Measurements from ENCODE around the gene TMEM63C. TPM values are rescaled to one million over a fixed set of nuclear protein-coding genes. Genes with fewer than 3 reads are reported as not detected.

Gene TMEM63C
- total RNA-seq, 2 donors from 2014 or later, result 0.12 to 0.84 TPM

DNA sequence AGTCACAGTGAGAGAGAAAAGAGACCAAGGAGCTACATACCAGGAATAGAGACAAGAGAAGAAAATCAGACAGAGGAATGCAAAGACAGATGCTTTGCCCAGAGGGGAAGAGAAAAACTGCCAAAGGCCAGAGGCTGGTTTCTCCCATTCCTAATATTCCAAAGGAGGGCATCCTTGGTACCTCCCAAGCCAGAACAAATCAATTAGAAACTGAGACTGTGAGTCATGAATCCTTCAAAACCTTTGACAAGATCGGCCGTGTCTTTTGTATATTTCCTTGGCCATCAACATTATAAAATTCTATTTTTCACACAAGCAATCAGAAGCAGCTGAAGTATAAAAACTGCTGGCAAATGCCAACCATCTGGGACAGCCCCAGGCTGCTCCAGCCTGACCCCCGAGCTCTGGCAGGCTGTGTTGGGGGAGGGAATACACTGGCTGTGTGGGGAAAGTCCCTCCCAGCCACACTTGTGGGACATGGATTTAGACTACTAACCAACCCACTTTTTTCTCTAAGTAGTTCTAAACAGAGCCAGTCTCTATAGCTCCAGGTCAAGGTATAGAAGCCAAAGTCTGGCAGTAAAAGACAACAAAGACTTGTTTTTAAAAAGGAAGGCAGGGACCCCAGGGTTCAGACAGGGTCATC is 125.4 kb downstream of the TMEM63C start:
- H3K9me3 Mint-ChIP-seq, result no peaks in the 10 kb centered on the region
- no peak overlapping the region for H3K27ac Mint-ChIP-seq
- H3K4me3 Mint-ChIP-seq, result no peak overlapping the region
- ATAC-seq, result no peak
- peaks cover 9 to 16% of the 10 kb centered on the region in 2 donors for H3K4me1 Mint-ChIP-seq (ENCODE audit: low read depth in 2 of 2)
- no peaks in the 10 kb centered on the region for H3K27me3 Mint-ChIP-seq
- DNase-seq (ENCODE audit: low spot score), result no peak
- H3K36me3 Mint-ChIP-seq, result no peaks in the 10 kb centered on the region

Other genes with a start within 250 kb of the TMEM63C start
- gene IRF2BPL, start 153.1 kb upstream of the TMEM63C start, total RNA-seq, result 10 to 100 TPM; 18.0 to 28.9 TPM
- gene CIPC, start 83.5 kb upstream of the TMEM63C start, total RNA-seq, result 10 to 100 TPM; 11.8 to 19.6 TPM
- gene ZDHHC22, start 40.0 kb upstream of the TMEM63C start, total RNA-seq, result not detected
- gene NGB, start 89.4 kb downstream of the TMEM63C start, total RNA-seq, result not detected
- gene POMT2, start 139.1 kb downstream of the TMEM63C start, total RNA-seq, result 10 to 100 TPM; 16.1 to 33.1 TPM
- gene GSTZ1, start 139.2 kb downstream of the TMEM63C start, total RNA-seq, result 10 to 100 TPM in 1 of 2 donors, 1 to 10 TPM in 1; 6.5 to 11.6 TPM
- 10 to 100 TPM; 23.3 to 25.0 TPM for gene TMED8, start 195.3 kb downstream of the TMEM63C start, total RNA-seq
- under 1 TPM; 0.43 to 0.50 TPM for gene SAMD15, start 195.6 kb downstream of the TMEM63C start, total RNA-seq
- 1 to 10 TPM in 1 of 2 donors, under 1 TPM in 1; 0.45 to 1.3 TPM for gene NOXRED1, start 241.7 kb downstream of the TMEM63C start, total RNA-seq

Data from natural killer cell treated with Interleukin-12 subunit alpha and Interleukin-12 subunit beta and Interleukin-15 and Interleukin-18, amount 100 ng/mL, for 72 hours (primary cell).